HG03064 (cell line): ENCODE results near the gene HDAC8.

ENCODE experiments used
- ATAC-seq: cut with Tn5 transposase; IDR thresholded peaks from one replicate; pipeline ENCODE4 v1.9.1; 2021; ENCODE audit warnings: low read depth; ENCODE audit not compliant: unreplicated experiment

HDAC8 gene

DNA sequence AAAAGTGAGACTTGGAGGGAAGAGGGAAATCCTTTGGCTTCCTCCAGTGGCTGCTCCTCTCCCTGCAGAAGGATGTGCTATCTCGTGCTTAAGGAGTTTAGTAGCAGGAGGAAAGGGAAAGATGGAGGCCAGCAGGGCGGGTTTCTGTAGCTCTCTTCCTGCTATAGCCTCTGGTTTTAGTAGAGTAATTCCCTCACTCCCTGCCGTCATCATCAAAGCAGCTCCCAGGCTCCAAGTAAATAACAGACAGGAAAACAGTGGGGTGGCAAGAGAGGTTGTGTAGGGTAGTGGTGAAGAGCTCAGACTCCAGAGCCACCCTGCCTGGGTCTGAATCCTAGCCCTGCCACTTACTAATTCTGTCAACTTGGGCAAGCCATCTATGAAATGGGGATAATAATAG is 185.4 kb downstream of the HDAC8 start:
- no peak for ATAC-seq

DNA sequence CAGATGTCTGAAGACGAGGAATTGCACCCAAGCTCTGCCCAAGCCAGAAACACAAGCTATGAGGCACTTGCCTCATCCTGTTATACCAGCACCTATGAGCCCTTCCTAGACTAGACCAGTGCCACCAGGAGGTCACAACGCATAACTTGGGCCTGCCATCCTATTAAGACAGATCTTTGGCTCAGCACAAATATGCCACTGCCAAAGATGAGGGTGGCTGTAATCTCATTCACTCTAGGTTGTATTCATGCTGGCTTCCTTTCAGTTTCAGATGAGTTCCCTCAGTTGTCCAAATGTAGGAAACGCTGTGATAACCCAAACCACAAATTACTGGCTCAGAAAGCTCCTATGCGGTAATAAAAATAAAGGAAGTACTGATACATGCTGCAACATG is 190.4 kb downstream of the HDAC8 start:
- no peak for ATAC-seq

DNA sequence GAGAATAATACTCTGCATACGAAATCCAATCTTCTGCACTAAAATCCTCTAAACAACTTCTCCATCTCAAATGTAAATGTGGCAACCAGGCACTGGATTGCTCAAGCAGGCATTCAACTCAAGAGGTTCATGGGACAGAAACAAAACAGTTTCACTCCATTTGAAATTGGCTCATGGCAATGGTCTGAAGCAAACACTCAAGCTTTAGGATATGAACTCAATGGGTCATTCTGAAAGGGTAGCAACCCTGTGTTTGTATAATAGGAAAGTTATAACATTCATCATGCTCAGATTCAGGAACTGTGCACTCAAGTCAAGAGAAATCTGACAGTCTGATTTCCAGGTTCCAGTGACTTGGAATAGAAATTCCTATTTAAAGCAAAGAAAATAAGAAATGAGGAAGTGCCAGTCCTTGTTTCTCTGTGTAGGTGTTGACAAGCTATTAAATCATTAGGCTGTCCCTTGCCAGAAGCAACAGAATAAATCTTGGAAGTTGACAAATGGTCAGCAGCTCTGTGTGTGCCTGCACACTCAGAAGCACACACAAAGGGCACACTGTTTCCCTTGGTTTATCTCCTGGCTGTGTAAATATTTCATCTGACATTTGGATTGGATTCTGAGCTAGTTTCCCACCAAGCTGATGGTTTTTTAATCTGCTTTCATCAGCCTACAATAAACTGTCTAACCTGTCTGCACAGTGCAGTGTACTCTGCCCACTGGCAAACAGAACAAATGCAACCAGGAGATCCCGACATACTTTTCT is 191.0 kb downstream of the HDAC8 start:
- no peak for ATAC-seq

DNA sequence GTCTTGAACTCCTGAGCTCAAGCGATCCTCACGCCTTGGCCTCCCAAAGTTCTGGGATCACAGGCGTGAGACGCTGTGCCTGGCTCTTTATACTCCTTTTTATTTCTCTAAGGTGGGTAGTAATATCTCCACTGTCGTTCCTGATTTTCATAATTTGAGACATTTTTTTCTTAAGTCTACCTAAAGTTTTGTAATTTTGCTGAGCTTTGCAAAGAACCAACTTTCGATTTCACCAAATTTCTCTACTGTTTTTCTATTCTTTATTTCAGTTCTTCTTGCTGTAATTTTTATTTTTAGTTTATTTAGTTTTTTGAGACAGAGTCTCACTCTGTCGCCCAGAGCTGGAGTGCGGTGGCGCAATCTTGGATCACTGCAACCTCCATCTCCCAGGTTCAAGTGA is 196.5 kb downstream of the HDAC8 start:
- no peak for ATAC-seq

DNA sequence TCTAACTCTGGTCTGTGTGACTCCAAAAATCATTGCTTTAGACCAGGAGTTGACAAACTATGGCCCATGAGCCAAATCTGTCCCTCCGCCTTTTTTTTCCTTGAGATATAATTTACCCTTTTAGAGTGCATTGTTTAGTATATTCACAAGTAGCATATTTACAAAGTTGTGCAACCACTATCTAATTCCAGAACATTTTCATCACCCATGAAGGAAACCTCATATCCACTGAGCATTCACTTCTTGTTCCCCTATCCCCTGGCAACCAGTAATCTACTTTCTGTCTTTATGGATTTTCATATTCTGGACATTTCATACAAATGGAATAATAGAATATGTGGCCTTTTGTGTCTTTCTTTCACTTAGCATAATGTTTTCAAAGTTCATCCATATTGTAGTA is 199.5 kb downstream of the HDAC8 start:
- ATAC-seq, result no peak

DNA sequence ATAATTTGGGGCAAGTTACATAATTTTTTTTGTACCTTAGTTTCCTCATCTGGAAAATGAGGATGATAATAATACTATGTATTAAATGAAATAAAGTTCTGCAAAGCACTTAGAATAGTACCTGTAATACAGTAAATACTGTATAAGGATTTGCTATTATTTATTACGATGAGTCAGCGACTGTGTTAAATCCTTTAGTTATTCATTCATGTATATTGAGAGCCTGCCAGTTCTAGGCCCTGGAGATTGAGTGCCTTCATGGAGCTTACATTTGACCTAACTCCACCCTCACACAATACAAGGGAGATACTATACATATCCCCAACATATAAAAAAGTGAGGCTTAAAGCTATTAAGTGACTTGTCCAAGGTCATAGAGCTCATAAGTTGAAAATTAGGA is 199.9 kb downstream of the HDAC8 start:
- no peak for ATAC-seq

DNA sequence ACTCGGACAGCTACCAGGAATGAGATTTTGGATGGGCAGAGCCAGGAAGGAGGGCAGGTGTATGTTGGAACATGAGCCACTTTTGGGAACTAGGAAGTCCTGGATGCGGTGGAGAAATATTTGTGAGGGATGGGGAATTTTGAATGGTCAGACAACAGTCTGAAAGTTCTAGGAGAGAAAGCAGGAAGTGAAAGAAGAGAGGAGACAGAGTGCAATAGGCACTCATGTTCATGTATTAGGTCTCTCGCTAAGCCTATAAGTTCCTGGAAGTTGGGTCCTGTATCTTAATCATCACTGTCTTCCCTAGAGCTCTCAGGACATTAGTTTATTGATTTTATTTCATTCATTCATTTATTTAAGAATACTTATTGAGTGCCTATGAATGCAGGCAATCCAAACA is 201.2 kb downstream of the HDAC8 start:
- ATAC-seq, result no peak

DNA sequence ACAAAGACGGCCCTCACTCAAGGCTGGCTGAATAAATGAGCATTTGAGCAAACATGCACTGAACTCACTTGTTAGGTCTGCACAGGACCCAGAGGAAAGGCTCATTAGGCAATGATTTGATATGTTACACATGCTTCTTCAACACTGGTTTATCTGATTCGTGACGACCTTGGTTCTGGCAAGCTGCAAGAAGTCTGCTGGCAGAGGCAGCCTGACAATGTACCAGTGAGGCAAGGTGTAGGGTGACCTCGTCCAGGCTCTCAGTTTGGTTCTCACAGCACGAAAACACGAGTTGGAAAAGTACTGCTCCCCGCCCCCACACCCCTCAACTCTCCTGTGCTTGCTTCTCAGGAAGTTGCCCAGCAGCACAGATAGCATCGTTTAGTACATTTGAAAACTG is 203.8 kb downstream of the HDAC8 start:
- ATAC-seq, result no peak

DNA sequence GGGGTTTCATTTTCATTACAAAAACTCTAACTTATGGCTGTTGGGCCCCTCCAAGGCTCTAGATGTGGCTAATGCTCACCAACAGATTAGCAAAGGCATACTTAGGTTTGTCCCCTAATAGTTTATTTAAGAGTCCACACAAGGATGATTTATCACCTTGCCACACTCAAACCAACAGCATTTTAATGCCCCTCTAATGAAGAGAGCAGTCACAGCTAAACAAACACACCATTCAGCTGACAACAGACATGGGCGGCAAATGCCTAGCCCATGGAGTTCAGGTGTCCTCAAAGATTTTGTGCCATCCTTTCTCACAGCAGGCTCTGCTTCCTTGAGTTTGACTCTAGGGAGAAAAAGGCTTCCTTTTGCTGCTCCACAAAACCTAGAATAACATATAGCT is 205.1 kb downstream of the HDAC8 start:
- ATAC-seq, result no peak

DNA sequence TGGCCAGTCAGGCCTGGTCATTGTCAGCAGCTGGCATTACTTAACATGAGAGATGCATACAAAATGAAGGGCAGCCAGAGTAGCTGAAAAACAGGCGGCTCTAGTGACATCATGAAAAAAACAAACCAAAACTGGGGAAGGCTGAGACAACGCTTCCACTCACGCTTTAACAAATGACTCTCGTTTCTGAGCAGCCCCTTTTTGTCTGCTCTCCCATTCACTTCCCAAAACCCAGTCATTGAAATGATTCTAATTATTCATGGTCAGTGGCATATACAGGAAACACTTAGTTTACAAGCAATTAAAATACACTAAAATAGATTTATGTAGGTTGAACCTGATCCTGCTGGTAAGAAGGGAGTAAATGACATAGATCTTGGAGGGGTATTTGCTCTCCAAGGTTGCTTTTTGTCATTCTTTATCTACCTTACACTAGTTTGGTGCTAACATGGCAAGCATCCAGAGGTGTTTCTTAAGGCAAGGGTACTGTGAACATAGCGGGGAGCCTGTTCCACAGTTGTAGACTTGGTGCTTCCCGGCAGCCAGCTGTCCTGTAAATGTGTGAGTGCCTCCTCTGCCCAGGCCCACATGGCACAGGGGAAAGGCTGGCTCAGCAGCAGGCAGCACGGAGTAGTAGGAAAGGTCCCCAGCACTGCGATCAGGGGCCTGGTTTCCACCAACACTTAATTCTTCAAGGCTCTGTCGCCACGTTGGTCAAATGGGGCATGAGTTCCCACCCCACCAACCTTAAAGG is 205.8 kb downstream of the HDAC8 start:
- ATAC-seq, result no peak

DNA sequence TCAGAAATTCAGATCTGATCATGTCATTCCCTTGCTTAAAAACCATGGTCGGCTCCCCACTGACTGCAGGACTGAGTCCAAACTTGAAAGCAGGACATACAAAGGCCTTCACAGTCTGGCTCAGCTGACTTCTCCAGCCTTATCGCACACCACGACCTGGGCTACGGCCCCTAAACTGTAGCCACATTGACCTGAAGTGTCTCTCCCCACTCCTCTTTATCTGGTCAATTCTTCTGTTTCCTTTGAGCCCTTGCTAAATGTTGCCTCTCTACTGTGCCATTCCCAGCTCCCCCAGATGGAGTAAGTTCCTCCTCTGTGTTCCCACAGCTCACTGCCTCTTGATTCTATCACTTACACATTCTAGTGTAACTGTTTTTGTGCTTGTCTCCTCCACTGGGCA is 206.5 kb downstream of the HDAC8 start:
- ATAC-seq, result no peak

DNA sequence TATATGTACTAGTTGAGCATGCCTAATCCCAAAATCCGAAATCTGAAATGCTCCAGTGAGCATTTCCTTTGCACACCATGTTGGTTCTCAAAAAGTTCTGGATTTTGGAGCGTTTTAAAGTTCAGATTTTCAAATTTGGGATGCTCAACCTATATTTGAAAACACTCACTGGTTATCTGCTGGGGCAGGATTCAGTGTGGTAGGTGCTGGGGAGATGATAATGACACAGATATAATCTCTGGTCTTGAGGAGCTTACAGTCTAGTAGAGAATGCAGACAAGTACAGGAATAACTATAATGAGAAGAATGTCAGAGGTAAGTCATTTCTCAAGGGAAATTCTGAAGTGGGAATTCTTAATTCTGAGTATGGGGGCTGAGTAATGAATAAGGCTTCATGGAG is 207.5 kb downstream of the HDAC8 start:
- no peak for ATAC-seq

DNA sequence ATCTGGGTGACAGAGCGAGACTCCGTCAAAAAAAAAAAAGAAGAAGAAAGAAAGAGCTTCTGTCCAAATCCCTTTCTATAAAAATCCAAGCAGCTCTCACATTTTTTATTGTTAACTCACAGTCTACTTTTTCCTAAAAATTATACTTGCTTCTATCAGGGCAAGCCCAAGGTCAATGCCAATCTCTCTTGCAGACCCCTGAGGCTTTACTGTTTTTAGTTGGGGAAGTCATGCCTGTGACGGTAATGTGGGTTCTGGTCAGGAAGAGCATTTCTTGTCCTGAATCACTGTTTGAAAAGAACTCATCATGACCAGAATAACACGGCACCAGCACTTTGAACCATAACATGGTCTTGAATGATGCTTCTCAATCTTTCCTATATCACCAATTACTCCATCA is 212.3 kb downstream of the HDAC8 start:
- ATAC-seq, result no peak

DNA sequence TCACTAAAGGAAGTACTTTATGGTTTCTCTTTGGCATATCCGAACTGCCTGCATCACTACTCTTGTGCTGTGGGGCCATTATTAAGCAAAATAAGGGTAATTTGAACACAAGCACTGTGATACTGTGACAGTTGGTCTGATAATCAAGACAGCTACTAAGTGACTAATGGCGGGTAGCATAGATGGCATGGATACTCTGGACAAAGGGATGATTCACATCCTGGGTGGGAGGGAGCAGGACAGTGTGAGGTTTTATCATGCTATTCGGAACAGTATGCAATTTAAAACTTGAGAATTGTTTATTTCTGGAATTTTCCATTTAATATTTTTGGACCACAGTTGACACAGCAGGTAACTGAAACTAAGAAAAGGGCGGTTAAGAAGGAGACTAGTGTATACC is 214.3 kb downstream of the HDAC8 start:
- ATAC-seq, result no peak

DNA sequence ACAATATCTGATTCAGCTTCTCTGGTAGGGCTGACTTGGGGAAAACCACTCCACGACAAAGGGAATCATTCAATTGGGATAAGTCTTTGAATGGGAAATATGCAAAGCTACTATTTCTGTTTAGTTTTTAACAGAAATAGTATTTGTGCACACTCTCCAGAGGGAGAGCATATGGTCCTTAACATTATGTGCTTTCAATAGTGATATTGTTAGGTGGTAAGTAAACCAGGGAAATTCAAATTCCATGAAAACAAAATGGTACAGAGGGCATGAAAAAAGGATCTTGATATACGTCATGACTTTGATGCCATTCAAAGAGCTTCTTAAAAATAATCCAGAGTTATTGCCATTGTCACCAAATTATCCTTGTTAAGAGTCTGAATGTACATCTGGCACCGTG is 219.9 kb downstream of the HDAC8 start:
- ATAC-seq, result no peak

DNA sequence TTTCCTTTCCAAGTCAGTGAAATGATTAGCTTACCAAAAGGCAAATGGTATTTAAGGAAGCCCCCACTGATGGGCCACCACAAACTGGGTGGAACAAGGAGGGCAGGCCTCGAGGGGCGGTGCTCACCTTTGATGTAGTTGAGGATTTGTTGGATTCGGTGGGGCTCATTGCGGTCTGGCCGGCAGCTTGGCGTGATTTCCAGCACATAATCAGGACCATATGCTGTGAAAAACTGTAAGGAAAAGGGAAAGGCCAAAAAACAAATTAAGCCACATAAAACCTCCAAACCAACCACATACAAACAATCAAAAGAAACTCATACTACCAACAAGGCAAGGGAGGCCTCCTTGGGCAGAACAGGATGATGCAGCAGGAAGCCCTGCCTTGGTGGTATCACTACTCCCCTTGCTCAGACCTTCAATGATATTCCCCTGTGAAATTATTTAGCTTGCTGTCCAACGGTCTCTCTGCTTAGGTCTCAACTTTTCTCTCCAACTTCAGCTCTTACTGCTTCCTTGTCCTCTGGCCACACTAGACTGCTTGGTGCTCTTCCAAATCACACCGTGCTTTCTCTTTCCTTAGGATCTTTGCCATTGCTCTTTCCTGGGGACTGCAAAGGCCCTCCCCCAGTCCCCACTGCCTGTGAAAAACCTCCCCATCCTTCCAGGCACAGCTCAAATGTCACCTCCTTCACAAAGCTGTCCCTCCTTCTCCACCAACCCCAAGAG is 220.9 kb downstream of the HDAC8 start:
- ATAC-seq, result no peak

DNA sequence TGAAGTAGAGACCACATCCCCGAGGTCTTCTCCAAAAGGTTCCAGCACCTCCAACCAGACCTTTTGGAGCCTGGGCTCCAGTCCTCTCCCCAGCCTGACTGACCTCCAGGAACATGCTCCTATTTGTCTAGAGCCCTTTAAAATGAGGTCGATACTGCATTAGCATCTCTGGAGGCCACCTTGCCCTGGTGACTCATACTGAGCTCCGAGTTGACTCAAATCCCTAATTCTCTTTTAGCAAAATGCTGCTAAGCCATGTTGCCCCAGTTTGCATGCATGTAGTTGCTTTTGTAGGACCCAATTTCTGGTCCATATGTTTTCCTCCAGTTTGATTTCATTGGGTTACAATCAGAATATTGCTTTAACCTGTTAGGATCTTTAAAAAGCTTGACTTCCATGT is 223.5 kb downstream of the HDAC8 start:
- ATAC-seq, result no peak

DNA sequence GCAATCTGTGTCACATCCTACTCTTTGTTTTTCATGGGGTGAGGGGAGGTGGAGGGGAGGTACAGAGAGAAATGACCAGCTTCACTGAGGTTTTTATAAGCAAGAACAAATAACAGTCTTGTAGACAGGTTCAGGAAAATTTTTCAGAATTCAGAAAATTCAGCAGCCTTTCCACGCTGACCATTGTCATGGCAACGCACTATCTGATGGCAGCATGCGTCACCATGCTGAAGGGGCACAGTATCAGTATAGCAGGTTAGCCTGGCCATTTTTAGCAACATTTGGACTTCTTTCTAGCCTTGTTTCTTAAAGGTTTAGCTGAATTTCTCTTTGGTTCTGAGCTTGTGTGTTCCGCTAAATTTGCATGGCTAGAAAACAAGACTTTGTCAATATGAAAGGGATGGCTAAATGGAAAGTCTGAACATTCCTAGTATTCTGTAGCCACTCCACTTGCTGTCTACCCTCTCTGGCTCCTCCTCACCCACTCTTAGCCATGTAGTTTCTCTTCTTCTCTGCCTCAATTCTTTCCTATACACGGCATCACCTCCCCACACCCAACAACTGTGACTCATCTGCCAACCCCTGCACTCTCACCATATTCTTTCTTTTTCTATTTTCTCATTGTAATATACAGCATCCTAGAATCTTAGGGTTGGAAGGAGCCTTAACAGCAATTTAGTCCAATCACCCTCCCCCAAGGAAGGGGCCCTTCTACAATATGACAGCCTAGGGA is 224.2 kb downstream of the HDAC8 start:
- ATAC-seq, result no peak

DNA sequence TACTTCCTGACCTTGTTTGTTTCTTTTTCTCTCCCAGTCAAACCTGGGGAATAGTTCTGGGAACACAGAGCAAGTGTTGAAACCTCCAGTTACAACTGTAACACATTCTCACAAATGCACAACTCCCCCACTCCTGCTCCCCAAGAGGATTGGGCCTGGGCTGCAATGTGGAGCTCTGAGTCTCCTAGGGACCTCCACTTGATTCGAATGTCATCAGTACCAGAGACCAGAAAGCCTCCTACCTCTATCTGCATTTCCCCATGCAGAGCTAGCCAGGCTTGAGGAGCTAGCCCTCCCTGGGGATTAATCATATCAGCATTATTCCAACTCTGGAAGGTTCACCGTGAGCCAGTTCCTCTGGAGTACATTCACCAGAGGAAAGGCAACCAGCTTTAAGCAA is 225.3 kb downstream of the HDAC8 start:
- ATAC-seq, result no peak

DNA sequence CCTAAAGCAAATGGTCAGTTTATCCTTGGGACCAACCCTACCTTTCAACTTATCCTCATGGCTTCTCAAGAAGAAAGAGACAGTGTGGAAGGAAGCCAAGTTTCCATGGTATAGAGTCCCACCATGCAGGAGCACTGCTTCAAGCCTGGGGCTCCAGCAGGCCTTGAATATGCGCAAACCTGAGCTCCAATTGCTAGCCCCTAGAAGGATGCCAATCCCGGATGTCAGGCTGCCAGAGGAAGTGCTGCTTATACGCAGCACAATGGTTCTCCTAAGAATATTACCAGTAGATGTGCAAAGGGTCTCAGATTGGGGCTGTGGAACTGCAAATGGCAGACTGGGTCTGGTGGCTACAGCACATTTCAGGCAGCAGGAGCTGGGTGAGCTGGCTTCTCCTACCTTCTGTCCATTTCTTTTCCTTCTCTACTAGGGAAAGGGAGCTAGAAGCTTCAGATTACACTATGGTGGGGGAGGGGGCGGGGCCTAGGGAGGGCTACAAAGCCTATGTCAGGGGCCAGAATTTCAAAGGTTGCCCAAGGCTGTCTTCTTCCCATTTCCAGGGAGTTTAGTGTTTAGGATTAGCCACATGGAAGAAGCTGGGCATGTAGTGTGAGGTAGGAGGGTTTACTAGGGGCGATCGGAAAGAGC is 226.2 kb downstream of the HDAC8 start:
- no peak for ATAC-seq

DNA sequence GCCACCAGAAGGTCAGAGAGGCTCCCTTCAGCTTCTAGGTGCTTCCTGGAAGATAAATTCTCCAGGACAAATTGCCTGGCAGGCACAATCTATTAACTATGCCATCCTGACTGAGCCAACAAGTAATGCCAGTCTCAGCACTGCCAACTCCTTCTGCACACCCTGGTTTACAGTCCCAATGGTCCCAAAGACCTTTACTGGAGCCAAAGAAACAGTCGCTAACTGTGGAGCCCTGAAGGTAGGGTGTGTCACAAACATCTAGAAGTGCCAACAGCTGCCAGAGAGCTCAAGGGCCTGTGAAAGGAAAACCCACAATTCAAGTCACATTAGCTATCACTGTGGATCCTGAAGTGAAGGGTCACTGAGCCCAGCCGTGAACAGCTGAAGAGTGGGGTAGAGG is 232.0 kb downstream of the HDAC8 start:
- ATAC-seq, result no peak
